ENCODE results near the gene PITPNM3.

Gene PITPNM3

GRCh38 chr17:6426356-6427101, 129.8 kb downstream of the PITPNM3 start:
- no peaks in the 10 kb centered on the region for H3K79me2 ChIP-seq
- no peak overlapping the region for H2AFZ ChIP-seq
- no peak for TF ChIP-seq CTCF (IDR thresholded peaks at IDR 0.05)
- H3K27ac ChIP-seq: no peak overlapping the region
- no peaks in the 10 kb centered on the region for H3K9me3 ChIP-seq (ENCODE audit: control insufficient read depth, low read length)
- no peaks in the 10 kb centered on the region for H3K36me3 ChIP-seq (ENCODE audit: control insufficient read depth, insufficient read depth, low read length)
- no peak overlapping the region for H3K9ac ChIP-seq
- H3K27me3 ChIP-seq (ENCODE audit: control insufficient read depth, insufficient read depth, low read length): no peaks in the 10 kb centered on the region
- H3K4me3 ChIP-seq (ENCODE audit: low read depth, low read length): no peak overlapping the region
- no peak overlapping the region for H3K4me2 ChIP-seq (ENCODE audit: low read length)
- no peaks in the 10 kb centered on the region for H3K4me1 ChIP-seq

GRCh38 chr17:6425407-6425806, 130.9 kb downstream of the PITPNM3 start:
- H3K4me3 ChIP-seq (ENCODE audit: low read depth, low read length): no peak overlapping the region
- H3K36me3 ChIP-seq (ENCODE audit: control insufficient read depth, insufficient read depth, low read length): no peaks in the 10 kb centered on the region
- TF ChIP-seq CTCF (IDR thresholded peaks at IDR 0.05): no peak
- no peak overlapping the region for H3K4me2 ChIP-seq (ENCODE audit: low read length)
- H2AFZ ChIP-seq: no peak overlapping the region
- H3K9ac ChIP-seq: no peak overlapping the region
- H3K9me3 ChIP-seq (ENCODE audit: control insufficient read depth, low read length): no peaks in the 10 kb centered on the region
- no peaks in the 10 kb centered on the region for H3K4me1 ChIP-seq
- no peak overlapping the region for H3K27ac ChIP-seq
- no peaks in the 10 kb centered on the region for H3K79me2 ChIP-seq
- H3K27me3 ChIP-seq (ENCODE audit: control insufficient read depth, insufficient read depth, low read length): no peaks in the 10 kb centered on the region

GRCh38 chr17:6423931-6424330, 132.4 kb downstream of the PITPNM3 start:
- H3K4me2 ChIP-seq (ENCODE audit: low read length): no peak overlapping the region
- no peak overlapping the region for H2AFZ ChIP-seq
- no peaks in the 10 kb centered on the region for H3K4me1 ChIP-seq
- H3K27ac ChIP-seq: no peak overlapping the region
- no peaks in the 10 kb centered on the region for H3K27me3 ChIP-seq (ENCODE audit: control insufficient read depth, insufficient read depth, low read length)
- H3K4me3 ChIP-seq (ENCODE audit: low read depth, low read length): no peak overlapping the region
- no peaks in the 10 kb centered on the region for H3K79me2 ChIP-seq
- no peaks in the 10 kb centered on the region for H3K9me3 ChIP-seq (ENCODE audit: control insufficient read depth, low read length)
- H3K36me3 ChIP-seq (ENCODE audit: control insufficient read depth, insufficient read depth, low read length): no peaks in the 10 kb centered on the region
- TF ChIP-seq CTCF (IDR thresholded peaks at IDR 0.05): no peak
- H3K9ac ChIP-seq: no peak overlapping the region

- Histone ChIP-seq H3K36me3 (ENCODE audit: control insufficient read depth, insufficient read depth, low read length) (no peaks in the 10 kb centered on the region), H3K27ac (no peak overlapping the region), H3K79me2 (no peaks in the 10 kb centered on the region), H3K4me1 (no peaks in the 10 kb centered on the region), H3K9ac (no peak overlapping the region), H3K4me2 (ENCODE audit: low read length) (no peak overlapping the region), H3K4me3 (ENCODE audit: low read depth, low read length) (no peak overlapping the region), H2AFZ (no peak overlapping the region), H3K9me3 (ENCODE audit: control insufficient read depth, low read length) (no peaks in the 10 kb centered on the region), H3K27me3 (ENCODE audit: control insufficient read depth, insufficient read depth, low read length) (no peaks in the 10 kb centered on the region)
- no peak for TF ChIP-seq CTCF (IDR thresholded peaks at IDR 0.05)
Measured at GRCh38 chr17:6422654-6423241, 133.6 kb downstream of the PITPNM3 start.
